PFSK-1 (cell line): ENCODE data around the gene CDHR3.

Experiments used
- FOXP2 ChIP-seq: optimal IDR thresholded peaks from 2 replicates; pipeline ENCODE3; 2011; ENCODE audit warnings: borderline replicate concordance, control low read depth, inconsistent platforms; ENCODE audit not compliant: insufficient read depth; ENCODE audit errors: extremely low read length, extremely low read depth
- POLR2AphosphoS5 ChIP-seq: IDR thresholded peaks from 2 replicates; pipeline ENCODE4 v1.6.1; 2012; ENCODE audit warnings: low read depth, mild to moderate bottlenecking, control low read depth, low read length, moderate library complexity
- SIN3A ChIP-seq: IDR thresholded peaks from 2 replicates; pipeline ENCODE4 v1.6.1; 2012; ENCODE audit warnings: mild to moderate bottlenecking, low read length, moderate library complexity, borderline replicate concordance; ENCODE audit not compliant: insufficient read depth
- TAF1 ChIP-seq: IDR thresholded peaks from 2 replicates; pipeline ENCODE4 v1.6.1; 2012; ENCODE audit warnings: low read length, control low read depth, borderline replicate concordance; ENCODE audit not compliant: insufficient read depth
- TF ChIP-seq, protein P1 (sequence below), 2 experiments: IDR thresholded peaks; 2 replicates each; pipeline versions ENCODE4 v1.6.1 to v1.8.0; 2011 to 2012; ENCODE audit warnings: low read depth in 2 of 2, low read length in 2 of 2, control low read depth in 1 of 2, inconsistent platforms in 1 of 2, mild to moderate bottlenecking in 1 of 2, moderate library complexity in 1 of 2; ENCODE audit not compliant: insufficient read depth in 1 of 2

DNA sequence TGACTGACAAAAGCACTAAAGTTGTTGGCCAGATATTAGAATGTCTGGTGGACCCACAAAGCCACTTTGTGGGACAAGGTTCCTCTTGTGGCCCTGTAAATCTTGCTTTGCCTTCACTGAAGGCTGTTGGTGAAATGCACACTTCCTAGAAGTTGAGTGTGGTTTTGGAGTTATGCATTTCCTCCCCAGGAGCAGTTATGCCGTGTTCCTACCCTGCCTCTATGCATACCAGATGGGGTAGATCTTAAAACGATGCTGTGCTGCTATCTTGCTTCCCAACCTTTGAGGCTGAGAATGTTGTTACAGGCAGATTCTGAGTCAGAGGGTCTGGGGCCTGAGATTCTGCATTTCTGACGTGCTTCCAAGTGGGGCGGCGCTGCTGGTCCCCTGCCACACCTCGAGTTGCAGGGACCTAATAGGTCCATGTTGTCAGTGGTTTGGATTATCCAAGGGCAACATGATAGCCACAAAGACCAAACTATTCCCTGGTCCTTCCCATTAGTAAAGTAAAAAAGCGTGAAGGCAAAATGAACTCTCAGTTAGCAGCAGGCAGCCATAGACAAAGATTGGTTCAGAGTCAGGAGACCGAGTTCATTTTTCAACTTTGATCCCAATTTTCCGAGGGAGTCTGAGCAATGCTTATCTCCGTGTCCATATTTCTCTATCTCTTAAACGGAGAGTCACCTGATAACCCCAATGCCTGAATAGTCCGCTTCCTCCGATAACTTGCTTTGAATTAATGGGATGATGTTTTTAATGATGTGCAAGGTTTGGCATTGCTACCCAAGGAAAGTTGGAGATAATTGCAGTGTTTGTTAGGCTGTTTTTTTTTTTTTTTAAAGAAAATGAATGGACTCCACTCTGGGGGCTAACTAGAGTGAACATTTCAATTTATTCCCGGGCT is 55.8 kb downstream of the CDHR3 start:
- no peak for TF ChIP-seq TAF1
- TF ChIP-seq POLR2AphosphoS5, result no peak
- TF ChIP-seq, protein P1, sequence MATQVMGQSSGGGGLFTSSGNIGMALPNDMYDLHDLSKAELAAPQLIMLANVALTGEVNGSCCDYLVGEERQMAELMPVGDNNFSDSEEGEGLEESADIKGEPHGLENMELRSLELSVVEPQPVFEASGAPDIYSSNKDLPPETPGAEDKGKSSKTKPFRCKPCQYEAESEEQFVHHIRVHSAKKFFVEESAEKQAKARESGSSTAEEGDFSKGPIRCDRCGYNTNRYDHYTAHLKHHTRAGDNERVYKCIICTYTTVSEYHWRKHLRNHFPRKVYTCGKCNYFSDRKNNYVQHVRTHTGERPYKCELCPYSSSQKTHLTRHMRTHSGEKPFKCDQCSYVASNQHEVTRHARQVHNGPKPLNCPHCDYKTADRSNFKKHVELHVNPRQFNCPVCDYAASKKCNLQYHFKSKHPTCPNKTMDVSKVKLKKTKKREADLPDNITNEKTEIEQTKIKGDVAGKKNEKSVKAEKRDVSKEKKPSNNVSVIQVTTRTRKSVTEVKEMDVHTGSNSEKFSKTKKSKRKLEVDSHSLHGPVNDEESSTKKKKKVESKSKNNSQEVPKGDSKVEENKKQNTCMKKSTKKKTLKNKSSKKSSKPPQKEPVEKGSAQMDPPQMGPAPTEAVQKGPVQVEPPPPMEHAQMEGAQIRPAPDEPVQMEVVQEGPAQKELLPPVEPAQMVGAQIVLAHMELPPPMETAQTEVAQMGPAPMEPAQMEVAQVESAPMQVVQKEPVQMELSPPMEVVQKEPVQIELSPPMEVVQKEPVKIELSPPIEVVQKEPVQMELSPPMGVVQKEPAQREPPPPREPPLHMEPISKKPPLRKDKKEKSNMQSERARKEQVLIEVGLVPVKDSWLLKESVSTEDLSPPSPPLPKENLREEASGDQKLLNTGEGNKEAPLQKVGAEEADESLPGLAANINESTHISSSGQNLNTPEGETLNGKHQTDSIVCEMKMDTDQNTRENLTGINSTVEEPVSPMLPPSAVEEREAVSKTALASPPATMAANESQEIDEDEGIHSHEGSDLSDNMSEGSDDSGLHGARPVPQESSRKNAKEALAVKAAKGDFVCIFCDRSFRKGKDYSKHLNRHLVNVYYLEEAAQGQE (IDR thresholded peaks at IDR 0.05; ENCODE audit: insufficient read depth in 1 of 2, low read depth in 2 of 2, low read length in 2 of 2), result no peak
- no peak for TF ChIP-seq FOXP2
- no peak for TF ChIP-seq SIN3A
